HG03521 (cell line): ENCODE data around the gene FAM83F.

Experiments used
- ATAC-seq: cut with Tn5 transposase; IDR thresholded peaks from one replicate; pipeline ENCODE4 v1.9.1; 2021; ENCODE audit warnings: mild to moderate bottlenecking, moderate library complexity; ENCODE audit not compliant: unreplicated experiment

FAM83F gene

GRCh38 chr22:39965748-39966147 lies 29.0 kb upstream of the FAM83F start:
- no peak for ATAC-seq

- no peak for ATAC-seq
Observed at GRCh38 chr22:39966470-39966869, 28.3 kb upstream of the FAM83F start.

GRCh38 chr22:39967103-39967829 lies 27.5 kb upstream of the FAM83F start:
- no peak for ATAC-seq

- ATAC-seq = no peak
Observed at GRCh38 chr22:39967996-39968972, 26.5 kb upstream of the FAM83F start.

- no peak for ATAC-seq
Observed at GRCh38 chr22:39970742-39971141, 24.0 kb upstream of the FAM83F start.

- ATAC-seq = no peak
Observed at GRCh38 chr22:39972641-39973040, 22.1 kb upstream of the FAM83F start.

GRCh38 chr22:39973656-39974055 lies 21.1 kb upstream of the FAM83F start:
- no peak for ATAC-seq

GRCh38 chr22:39974065-39974464 lies 20.7 kb upstream of the FAM83F start:
- ATAC-seq = no peak

GRCh38 chr22:39979048-39979447 lies 15.7 kb upstream of the FAM83F start:
- no peak for ATAC-seq

GRCh38 chr22:39979458-39979857 lies 15.3 kb upstream of the FAM83F start:
- ATAC-seq = no peak

- no peak for ATAC-seq
Observed at GRCh38 chr22:39980596-39980995, 14.2 kb upstream of the FAM83F start.

GRCh38 chr22:39983346-39983745 lies 11.4 kb upstream of the FAM83F start:
- no peak for ATAC-seq

GRCh38 chr22:39984006-39984405 lies 10.7 kb upstream of the FAM83F start:
- no peak for ATAC-seq

- no peak for ATAC-seq
Observed at GRCh38 chr22:39984746-39985145, 10.0 kb upstream of the FAM83F start.

GRCh38 chr22:39985383-39986035 lies 9.2 kb upstream of the FAM83F start:
- no peak for ATAC-seq

- ATAC-seq = no peak
Observed at GRCh38 chr22:39988386-39989114, 6.2 kb upstream of the FAM83F start.

GRCh38 chr22:39989633-39990032 lies 5.1 kb upstream of the FAM83F start:
- no peak for ATAC-seq

- ATAC-seq = no peak
Observed at GRCh38 chr22:39990686-39991085, 4.1 kb upstream of the FAM83F start.

GRCh38 chr22:39991159-39991860 lies 3.4 kb upstream of the FAM83F start:
- ATAC-seq = no peak
